Measurements from ENCODE around the gene SH3BGRL3.

GRCh38 chr1:26269198-26269550 lies 10.7 kb upstream of the SH3BGRL3 start:
- no peak for TF ChIP-seq POLR2AphosphoS5 (IDR thresholded peaks at IDR 0.05; ENCODE audit: borderline replicate concordance, low read depth, low read length)
- TF ChIP-seq EZH2 (IDR thresholded peaks at IDR 0.05): no peak
- no peak for TF ChIP-seq FOXP2 (optimal IDR thresholded peaks at IDR 0.05; ENCODE audit: control extremely low read depth, extremely low read length, insufficient read depth)

Measured in SK-N-MC (cell line).